Measurements from ENCODE around the gene HOXD10.

The HOXD10 gene

DNA sequence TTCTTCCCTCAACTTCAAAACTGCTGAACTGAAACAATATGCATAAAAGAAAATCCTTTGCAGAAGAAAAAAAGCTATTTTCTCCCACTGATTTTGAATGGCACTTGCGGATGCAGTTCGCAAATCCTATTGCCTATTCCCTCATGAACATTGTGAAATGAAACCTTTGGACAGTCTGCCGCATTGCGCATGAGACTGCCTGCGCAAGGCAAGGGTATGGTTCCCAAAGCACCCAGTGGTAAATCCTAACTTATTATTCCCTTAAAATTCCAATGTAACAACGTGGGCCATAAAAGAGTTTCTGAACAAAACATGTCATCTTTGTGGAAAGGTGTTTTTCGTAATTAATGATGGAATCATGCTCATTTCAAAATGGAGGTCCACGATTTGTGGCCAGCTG is 21.3 kb downstream of the HOXD10 start:
- TF ChIP-seq, protein P1, sequence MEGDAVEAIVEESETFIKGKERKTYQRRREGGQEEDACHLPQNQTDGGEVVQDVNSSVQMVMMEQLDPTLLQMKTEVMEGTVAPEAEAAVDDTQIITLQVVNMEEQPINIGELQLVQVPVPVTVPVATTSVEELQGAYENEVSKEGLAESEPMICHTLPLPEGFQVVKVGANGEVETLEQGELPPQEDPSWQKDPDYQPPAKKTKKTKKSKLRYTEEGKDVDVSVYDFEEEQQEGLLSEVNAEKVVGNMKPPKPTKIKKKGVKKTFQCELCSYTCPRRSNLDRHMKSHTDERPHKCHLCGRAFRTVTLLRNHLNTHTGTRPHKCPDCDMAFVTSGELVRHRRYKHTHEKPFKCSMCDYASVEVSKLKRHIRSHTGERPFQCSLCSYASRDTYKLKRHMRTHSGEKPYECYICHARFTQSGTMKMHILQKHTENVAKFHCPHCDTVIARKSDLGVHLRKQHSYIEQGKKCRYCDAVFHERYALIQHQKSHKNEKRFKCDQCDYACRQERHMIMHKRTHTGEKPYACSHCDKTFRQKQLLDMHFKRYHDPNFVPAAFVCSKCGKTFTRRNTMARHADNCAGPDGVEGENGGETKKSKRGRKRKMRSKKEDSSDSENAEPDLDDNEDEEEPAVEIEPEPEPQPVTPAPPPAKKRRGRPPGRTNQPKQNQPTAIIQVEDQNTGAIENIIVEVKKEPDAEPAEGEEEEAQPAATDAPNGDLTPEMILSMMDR (IDR thresholded peaks at IDR 0.05; ENCODE audit: low read depth, low read length): no peak
- no peak overlapping the region for H3K4me3 ChIP-seq (replicated peaks in 1 of 2; ENCODE audit: low read depth in 2 of 2, low read length in 2 of 2)
- no peak for DNase-seq (ENCODE audit: low read depth in 2 of 2)

DNA sequence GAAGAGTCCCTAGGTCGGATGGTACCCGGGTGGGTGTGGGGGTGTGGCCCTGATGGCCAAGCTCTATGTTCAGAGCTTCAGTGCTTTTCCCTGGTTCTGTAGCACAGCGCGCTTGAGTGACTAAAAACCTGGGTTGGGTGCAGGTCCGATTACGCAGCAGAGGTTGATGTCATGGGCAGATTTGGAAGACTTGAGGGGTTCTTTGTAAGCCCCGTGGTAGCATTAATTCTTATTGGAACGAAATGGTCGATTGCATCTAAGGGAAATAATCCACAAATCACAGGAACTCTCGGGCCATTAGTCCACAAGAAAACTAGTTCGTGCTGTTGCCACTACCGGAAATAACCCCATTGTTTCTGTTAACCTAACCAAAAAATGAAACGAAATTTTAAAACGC is 21.9 kb downstream of the HOXD10 start:
- TF ChIP-seq, protein P1 (IDR thresholded peaks at IDR 0.05; ENCODE audit: low read depth, low read length): no peak
- no peak for DNase-seq (ENCODE audit: low read depth in 2 of 2)
- no peak overlapping the region for H3K4me3 ChIP-seq (replicated peaks in 1 of 2; ENCODE audit: low read depth in 2 of 2, low read length in 2 of 2)

DNA sequence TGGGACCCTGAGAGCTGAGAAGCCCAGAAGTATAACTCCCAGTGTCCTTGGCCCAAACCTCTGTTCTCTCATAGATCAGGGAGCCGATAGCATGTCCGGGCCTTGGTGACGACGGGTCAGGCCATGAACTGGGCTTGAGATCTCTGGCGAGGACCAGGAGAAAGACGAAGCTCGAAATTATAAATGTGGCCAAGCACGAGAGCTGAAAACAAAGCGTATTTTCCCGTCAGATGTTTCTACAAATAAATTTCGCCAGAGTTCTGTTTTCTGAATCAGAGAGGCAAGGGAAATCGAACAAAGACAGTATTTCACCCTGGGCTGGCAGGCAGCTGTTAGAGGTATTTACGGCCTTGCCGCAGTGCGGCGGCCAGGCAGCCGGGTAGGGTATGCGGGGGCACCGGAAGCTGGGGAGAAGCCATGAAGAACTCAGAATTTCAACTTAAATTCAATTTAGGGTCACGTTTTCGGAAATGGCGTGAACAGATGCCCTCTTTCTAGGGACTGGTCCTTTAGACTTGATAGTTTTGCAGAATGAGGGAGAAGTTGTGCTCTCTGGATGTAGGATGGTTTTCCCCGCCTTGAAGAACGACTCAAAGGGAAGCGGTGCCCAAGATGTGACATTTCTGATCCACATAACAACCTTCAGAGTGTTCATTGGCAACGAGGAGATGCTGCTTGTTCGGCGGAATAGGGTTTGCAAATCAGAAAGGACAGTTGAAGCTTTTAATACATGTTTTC is 22.5 kb downstream of the HOXD10 start:
- no peak overlapping the region for H3K4me3 ChIP-seq (replicated peaks in 1 of 2; ENCODE audit: low read depth in 2 of 2, low read length in 2 of 2)
- no peak for DNase-seq (ENCODE audit: low read depth in 2 of 2)
- TF ChIP-seq, protein P1 (IDR thresholded peaks at IDR 0.05; ENCODE audit: low read depth, low read length): no peak

DNA sequence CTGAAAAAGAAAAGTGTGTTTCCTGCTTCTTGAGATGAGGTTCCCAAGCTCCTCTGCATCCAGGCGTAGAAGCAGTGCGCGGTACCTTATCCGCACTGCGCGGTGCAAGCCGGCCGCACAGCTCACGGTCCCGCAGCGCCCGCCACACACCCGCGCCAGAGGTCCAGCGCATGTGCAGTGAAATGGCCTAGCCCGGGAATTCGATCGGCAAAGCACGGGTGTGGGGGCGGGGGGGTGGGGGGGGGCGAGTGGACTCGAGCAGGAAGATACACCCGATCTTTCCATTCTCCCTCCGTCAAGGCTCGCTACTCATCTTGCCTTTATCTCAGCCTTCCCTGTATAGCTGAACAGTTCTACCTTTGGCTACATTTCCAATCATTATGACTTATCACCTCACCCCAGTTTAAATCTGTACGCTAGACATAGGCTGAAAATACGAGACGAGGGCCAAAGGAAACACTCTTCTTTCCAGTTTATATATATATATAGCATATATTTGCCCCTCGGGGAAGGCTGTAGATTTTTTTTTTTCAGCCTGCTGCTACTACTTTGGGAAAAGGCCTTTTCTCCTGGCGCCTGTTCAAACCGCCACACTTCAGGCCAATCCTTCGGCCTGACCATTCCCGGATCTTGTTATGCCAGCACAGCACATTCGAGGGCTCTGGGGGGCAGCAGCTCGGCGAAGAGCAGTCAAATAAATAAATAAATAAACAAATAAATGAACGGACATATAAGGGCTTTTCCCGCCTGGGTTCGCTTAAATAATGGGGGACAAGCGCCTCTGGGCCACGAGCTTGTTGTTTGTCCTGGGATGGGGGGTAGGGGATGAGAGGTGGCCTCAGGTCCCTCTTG is 23.3 kb downstream of the HOXD10 start:
- peak in 1 of 2 donors; percentile 33 for DNase-seq (ENCODE audit: low read depth in 2 of 2)
- TF ChIP-seq, protein P1 (IDR thresholded peaks at IDR 0.05; ENCODE audit: low read depth, low read length): no peak
- peak overlapping the region in 1 of 2 donors; percentile 52 for H3K4me3 ChIP-seq (replicated peaks in 1 of 2; ENCODE audit: low read depth in 2 of 2, low read length in 2 of 2)

DNA sequence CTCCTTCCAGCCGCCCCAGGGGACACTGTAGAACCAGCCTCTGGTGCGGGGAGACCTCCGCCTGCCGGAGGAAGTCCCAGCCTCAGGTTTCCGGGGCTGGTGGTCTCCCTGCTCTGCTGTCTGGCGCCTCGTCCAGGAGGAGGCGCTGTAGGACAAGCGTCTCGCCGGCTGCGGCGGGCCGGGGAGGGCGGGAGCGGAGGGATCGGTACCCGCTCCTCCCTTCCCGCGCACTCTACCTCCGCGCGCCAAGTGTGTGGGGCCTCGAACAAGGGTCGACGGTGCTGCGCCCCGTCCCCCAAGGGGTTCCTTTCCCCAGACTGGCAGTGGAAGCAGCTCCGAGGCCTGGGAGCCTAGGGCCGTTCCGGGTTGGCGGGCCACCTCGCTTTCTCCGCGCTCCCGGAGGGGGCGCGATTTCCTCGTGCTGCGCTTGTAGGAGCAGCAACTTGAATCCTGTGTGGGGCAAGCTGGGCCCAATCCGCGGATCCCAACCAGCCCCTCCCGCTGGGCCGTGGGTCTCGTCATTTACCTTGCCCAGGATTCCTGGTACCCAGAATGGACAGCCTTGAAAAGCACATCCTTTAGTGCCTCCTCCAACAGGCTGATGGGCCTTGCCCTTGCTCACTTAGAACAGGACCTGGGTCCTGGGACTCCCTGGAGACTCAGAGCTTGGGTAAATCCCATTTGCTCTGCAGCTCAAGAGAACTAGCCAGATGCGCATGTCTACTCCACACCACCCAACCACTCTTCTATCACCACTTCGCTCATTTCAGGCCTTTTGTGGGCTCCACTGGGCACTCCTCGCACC is 24.1 kb downstream of the HOXD10 start:
- TF ChIP-seq, protein P1 (IDR thresholded peaks at IDR 0.05; ENCODE audit: low read depth, low read length): peak; percentile 73
- peak overlapping the region; percentile 44 to 52 for H3K4me3 ChIP-seq (replicated peaks in 1 of 2; ENCODE audit: low read depth in 2 of 2, low read length in 2 of 2)
- peak; percentile 61 to 66 for DNase-seq (ENCODE audit: low read depth in 2 of 2)

DNA sequence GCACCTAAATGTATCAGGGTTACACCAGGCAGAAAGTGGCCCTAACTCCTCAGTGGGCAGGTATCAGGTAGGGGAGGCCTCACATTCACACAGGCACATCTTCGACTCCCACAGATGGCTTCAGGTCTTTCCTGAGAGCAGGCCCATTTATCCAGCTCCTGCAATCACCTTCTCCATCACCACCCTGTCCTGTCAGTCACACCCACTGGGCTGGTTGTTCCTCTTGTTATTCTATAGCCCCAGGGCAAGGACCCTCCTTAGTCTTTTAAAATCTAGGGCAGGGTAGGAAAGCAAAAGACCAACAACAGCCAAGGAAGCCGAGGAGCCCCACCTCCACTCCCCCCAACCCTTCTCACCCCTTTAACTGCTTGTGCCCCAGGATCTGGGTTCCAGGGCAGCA is 25.7 kb downstream of the HOXD10 start:
- no peak for DNase-seq (ENCODE audit: low read depth in 2 of 2)
- TF ChIP-seq, protein P1 (IDR thresholded peaks at IDR 0.05; ENCODE audit: low read depth, low read length): no peak
- H3K4me3 ChIP-seq (replicated peaks in 1 of 2; ENCODE audit: low read depth in 2 of 2, low read length in 2 of 2): no peak overlapping the region
